ENCODE results near the gene TMEM223. TPM values are rescaled to one million over a fixed set of nuclear protein-coding genes. Genes with fewer than 3 reads are reported as not detected.
A peak's percentile ranks its signal among the peaks of the same experiment; 100 is the strongest.
"Not testable (repeated sequence)": the region's sequence is repeated elsewhere in the genome, so short reads cannot be mapped to it uniquely, and the experiment has no call there.

TMEM223 gene
- total RNA-seq, 1 donor = 9.0 TPM

GRCh38 chr11:62832336-62833234 lies 40.8 kb upstream of the TMEM223 start, which contains the start of gene TEX54:
TEX54 (minus strand) TSS chr11:62832841.
- Histone ChIP-seq H3K4me3 (ENCODE audit: insufficient read depth, low read length) (peak within 1 kb of the TSS; percentile 99), H4K20me1 (ENCODE audit: insufficient read depth, low read length) (peaks cover 28% of the 10 kb centered on the region), H3K36me3 (ENCODE audit: insufficient read depth, low read length) (peaks cover 46% of the 10 kb centered on the region), H3K4me1 (ENCODE audit: insufficient read depth, low read length) (peaks cover 14% of the 10 kb centered on the region), H3K4me2 (ENCODE audit: insufficient read depth, low read length) (peak within 1 kb of the TSS; percentile 97), H3K27me3 (ENCODE audit: insufficient read depth, low read length) (no peaks in the 10 kb centered on the region), H3K9me3 (ENCODE audit: low read depth, low read length) (no peaks in the 10 kb centered on the region), H3K79me2 (ENCODE audit: insufficient read depth, low read length) (peaks cover 82% of the 10 kb centered on the region), H2AFZ (ENCODE audit: low read length) (peak within 1 kb of the TSS; percentile 82), H3K27ac (ENCODE audit: low read depth, low read length) (peak within 1 kb of the TSS; percentile 97)
- no peak for TF ChIP-seq CTCF (IDR thresholded peaks at IDR 0.05; ENCODE audit: extremely low read depth, low read depth, low read length)
- DNase-seq (ENCODE audit: insufficient read length, low spot score, missing footprints) = peak; percentile 89

- peak within 1 kb of the TSS; percentile 97 for H3K27ac ChIP-seq (ENCODE audit: low read depth, low read length)
- DNase-seq (ENCODE audit: insufficient read length, low spot score, missing footprints) = peak; percentile 98
- peak within 1 kb of the TSS; percentile 97 for H3K4me2 ChIP-seq (ENCODE audit: insufficient read depth, low read length)
- peaks cover 28% of the 10 kb centered on the region for H4K20me1 ChIP-seq (ENCODE audit: insufficient read depth, low read length)
- peaks cover 14% of the 10 kb centered on the region for H3K4me1 ChIP-seq (ENCODE audit: insufficient read depth, low read length)
- peak within 1 kb of the TSS; percentile 82 for H2AFZ ChIP-seq (ENCODE audit: low read length)
- TF ChIP-seq CTCF (IDR thresholded peaks at IDR 0.05; ENCODE audit: extremely low read depth, low read depth, low read length) = no peak
- H3K36me3 ChIP-seq (ENCODE audit: insufficient read depth, low read length) = peaks cover 53% of the 10 kb centered on the region
- peaks cover 87% of the 10 kb centered on the region for H3K79me2 ChIP-seq (ENCODE audit: insufficient read depth, low read length)
- H3K27me3 ChIP-seq (ENCODE audit: insufficient read depth, low read length) = no peaks in the 10 kb centered on the region
- H3K4me3 ChIP-seq (ENCODE audit: insufficient read depth, low read length) = peak within 1 kb of the TSS; percentile 99
- no peaks in the 10 kb centered on the region for H3K9me3 ChIP-seq (ENCODE audit: low read depth, low read length)
Observed at GRCh38 chr11:62831520-62832335, 39.9 kb upstream of the TMEM223 start, which contains the start of gene STX5. STX5 (minus strand) TSS chr11:62832051; CDS start chr11:62831243, 808 bp downstream.

GRCh38 chr11:62830904-62831519 lies 39.2 kb upstream of the TMEM223 start:
- Histone ChIP-seq H3K79me2 (ENCODE audit: insufficient read depth, low read length) (peaks cover 81% of the 10 kb centered on the region), H2AFZ (ENCODE audit: low read length) (peak overlapping the region; percentile 70), H3K27ac (ENCODE audit: low read depth, low read length) (peak overlapping the region; percentile 97), H3K4me1 (ENCODE audit: insufficient read depth, low read length) (peaks cover 14% of the 10 kb centered on the region), H3K36me3 (ENCODE audit: insufficient read depth, low read length) (peaks cover 57% of the 10 kb centered on the region), H3K27me3 (ENCODE audit: insufficient read depth, low read length) (no peaks in the 10 kb centered on the region), H3K4me3 (ENCODE audit: insufficient read depth, low read length) (peak overlapping the region; percentile 99), H3K9me3 (ENCODE audit: low read depth, low read length) (no peaks in the 10 kb centered on the region), H4K20me1 (ENCODE audit: insufficient read depth, low read length) (peaks cover 28% of the 10 kb centered on the region), H3K4me2 (ENCODE audit: insufficient read depth, low read length) (peak overlapping the region; percentile 97)
- DNase-seq (ENCODE audit: insufficient read length, low spot score, missing footprints) = peak; percentile 29
- TF ChIP-seq CTCF (IDR thresholded peaks at IDR 0.05; ENCODE audit: extremely low read depth, low read depth, low read length) = no peak

- not testable (repeated sequence) for H3K27me3 ChIP-seq (ENCODE audit: insufficient read depth, low read length); H3K9me3 ChIP-seq (ENCODE audit: low read depth, low read length); H3K27ac ChIP-seq (ENCODE audit: low read depth, low read length); H3K4me2 ChIP-seq (ENCODE audit: insufficient read depth, low read length); H3K4me1 ChIP-seq (ENCODE audit: insufficient read depth, low read length); H2AFZ ChIP-seq (ENCODE audit: low read length); H3K4me3 ChIP-seq (ENCODE audit: insufficient read depth, low read length); DNase-seq (ENCODE audit: insufficient read length, low spot score, missing footprints)
- H4K20me1 ChIP-seq (ENCODE audit: insufficient read depth, low read length) = peaks cover 26% of the 10 kb centered on the region
- H3K36me3 ChIP-seq (ENCODE audit: insufficient read depth, low read length) = peaks cover 58% of the 10 kb centered on the region
- H3K79me2 ChIP-seq (ENCODE audit: insufficient read depth, low read length) = peaks cover 57% of the 10 kb centered on the region
Observed at GRCh38 chr11:62828130-62828529, 36.3 kb upstream of the TMEM223 start.
